ENCODE results near the gene FLVCR1. TPM values are rescaled to one million over a fixed set of nuclear protein-coding genes. Genes with fewer than 3 reads are reported as not detected.
"Not testable (repeated sequence)": the region's sequence is repeated elsewhere in the genome, so short reads cannot be mapped to it uniquely, and the experiment has no call there.

Gene FLVCR1
- polyA plus RNA-seq, 4 donors: 14.7 to 30.8 (median 24.0) TPM

DNA sequence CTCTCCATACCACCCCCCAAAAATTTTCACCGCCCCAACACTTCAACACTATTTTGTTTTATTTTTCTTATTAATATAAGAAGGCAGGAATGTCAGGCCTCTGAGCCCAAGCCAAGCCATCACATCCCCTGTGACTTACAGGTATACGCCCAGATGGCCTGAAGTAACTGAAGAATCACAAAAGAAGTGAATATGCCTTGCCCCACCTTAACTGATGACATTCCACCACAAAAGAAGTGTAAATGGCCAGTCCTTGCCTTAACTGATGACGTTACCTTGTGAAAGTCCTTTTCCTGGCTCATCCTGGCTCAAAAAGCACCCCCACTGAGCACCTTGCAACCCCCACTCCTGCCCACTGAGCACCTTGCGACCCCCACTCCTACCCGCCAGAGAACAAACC lies 56.0 kb downstream of the FLVCR1 start:
- not testable (repeated sequence) for DNase-seq (ENCODE audit: low read depth in 4 of 4, low spot score in 3 of 4)

- DNase-seq (ENCODE audit: low read depth in 4 of 4, low spot score in 3 of 4): no peak
Observed at GRCh38 chr1:212914789-212915188, 56.7 kb downstream of the FLVCR1 start.

DNA sequence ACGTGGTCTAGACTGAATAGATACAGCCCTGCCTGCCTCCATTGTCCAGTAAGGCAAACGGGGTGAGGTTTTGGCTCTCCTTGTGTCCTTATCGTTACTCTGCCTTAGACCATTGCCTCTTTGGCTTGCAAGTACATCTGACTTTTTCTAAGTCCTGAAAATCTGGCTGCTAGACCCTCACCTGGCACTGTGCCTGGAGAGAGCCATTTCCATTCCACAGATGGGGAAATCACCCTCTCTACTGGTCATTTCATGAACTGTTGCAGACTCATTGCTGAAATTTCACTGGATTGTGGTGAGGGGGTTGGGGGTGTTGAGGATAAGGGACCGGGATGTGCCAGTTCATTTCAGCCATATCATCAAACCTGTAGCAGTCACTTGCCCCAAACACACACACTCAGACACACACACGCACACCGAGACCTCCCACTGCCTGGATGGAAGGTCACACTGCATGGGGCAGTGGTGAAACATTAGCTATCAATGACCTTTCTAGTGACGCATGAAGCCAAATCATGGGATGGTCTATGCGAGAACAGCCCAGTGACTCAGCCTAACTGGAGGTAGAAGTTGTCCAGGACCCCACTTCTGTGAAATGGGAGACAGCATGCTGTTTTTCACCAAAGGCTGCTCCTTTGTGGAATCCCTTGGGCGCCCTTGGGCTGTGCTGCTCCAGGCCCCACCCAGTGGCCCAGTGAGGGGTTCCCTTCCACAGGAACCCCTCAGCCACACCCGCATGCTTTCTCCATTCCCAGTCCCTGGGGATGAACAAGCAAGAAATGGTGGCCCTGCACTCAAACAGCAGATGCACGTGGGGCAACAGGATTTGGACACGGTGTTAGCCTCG lies 57.4 kb downstream of the FLVCR1 start:
- peak in 2 of 4 donors; percentile 41 to 42 for DNase-seq (ENCODE audit: low read depth in 4 of 4, low spot score in 3 of 4)

GRCh38 chr1:212916481-212917133 lies 58.5 kb downstream of the FLVCR1 start:
- DNase-seq (ENCODE audit: low read depth in 4 of 4, low spot score in 3 of 4): peak in 1 of 4 donors; percentile 49

- DNase-seq (ENCODE audit: low read depth in 4 of 4, low spot score in 3 of 4): no peak
Observed at GRCh38 chr1:212917134-212917485, 59.0 kb downstream of the FLVCR1 start.

DNA sequence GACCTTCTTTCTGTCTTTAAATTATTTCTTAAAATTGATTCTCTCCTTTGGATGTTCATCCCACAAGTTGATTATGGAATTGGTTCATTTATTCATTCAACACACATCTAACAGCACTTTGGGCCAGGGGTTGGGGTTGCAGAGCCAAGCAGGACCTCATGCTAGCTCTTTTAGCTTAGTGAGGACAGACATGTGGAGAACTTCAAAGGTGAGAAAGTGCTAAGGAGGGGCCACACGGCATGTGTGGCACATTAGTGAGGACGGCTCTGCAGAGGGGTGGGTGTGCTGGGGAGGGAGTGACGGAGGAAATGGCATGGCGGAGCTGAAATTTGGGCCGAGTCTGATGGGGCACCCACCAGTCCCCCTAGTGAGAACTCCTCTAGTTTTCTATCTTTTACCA lies 59.8 kb downstream of the FLVCR1 start:
- no peak for DNase-seq (ENCODE audit: low read depth in 4 of 4, low spot score in 3 of 4)

DNA sequence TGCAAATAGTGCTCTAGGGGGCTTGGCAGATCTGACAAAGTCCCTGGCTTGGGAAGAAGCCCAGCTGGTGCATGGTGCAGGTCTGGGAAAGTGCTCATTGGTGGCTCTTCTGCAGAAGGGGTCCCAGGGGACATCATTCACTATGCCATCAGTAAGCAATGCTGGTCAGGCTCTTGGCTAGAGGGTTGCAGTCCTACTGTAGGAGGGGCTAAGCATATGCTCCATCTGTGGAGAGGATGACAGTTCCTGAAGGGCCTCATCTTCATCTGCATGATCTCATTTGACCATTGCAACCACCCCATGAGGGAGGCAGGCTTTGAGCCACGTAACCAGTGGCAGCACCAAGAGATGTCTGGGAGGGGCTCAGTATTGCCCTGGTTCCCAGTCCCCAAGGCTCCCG lies 60.7 kb downstream of the FLVCR1 start:
- DNase-seq (ENCODE audit: low read depth in 4 of 4, low spot score in 3 of 4): no peak

- no peak for DNase-seq (ENCODE audit: low read depth in 4 of 4, low spot score in 3 of 4)
Observed at GRCh38 chr1:212920246-212920645, 62.2 kb downstream of the FLVCR1 start.

DNA sequence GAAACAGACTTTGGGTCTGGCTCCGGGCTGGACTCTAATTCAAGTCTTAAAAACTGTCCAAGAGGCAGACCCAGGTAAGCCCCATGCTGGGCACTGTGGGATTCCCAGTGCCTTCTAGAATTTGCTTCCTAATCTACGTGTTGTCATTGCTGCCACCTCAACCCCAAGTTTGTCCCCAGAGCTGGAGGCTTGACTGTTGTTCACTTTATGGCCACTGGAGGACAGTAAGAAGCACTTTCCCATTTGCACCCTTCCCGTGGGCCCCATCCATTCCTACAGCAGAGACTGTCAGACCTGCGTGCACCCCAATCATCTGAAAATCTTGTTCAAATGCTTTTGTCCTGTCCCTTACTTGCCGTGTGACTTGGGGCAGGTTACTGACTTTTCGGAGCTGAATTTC lies 62.8 kb downstream of the FLVCR1 start:
- no peak for DNase-seq (ENCODE audit: low read depth in 4 of 4, low spot score in 3 of 4)

DNA sequence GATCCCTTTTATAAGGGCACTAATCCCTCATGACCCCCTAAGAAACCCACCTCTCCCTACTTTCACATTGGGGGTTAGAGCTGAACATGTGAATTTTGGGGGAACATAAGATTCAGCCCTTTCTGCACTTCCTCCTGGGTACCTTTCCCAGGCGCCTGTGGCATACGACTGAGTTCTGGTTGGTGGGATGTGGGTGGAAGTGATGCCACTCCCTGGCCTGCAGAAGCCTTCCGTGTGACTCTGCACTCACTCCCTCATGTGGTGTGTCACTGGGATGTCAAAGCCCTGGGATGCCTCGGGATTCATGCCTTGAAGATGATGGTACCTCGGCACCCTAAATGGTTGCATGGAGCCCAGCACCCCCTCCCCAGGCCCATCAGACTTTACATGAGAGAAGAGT lies 63.9 kb downstream of the FLVCR1 start:
- no peak for DNase-seq (ENCODE audit: low read depth in 4 of 4, low spot score in 3 of 4)

- no peak for DNase-seq (ENCODE audit: low read depth in 4 of 4, low spot score in 3 of 4)
Observed at GRCh38 chr1:212926372-212926771, 68.3 kb downstream of the FLVCR1 start.

DNA sequence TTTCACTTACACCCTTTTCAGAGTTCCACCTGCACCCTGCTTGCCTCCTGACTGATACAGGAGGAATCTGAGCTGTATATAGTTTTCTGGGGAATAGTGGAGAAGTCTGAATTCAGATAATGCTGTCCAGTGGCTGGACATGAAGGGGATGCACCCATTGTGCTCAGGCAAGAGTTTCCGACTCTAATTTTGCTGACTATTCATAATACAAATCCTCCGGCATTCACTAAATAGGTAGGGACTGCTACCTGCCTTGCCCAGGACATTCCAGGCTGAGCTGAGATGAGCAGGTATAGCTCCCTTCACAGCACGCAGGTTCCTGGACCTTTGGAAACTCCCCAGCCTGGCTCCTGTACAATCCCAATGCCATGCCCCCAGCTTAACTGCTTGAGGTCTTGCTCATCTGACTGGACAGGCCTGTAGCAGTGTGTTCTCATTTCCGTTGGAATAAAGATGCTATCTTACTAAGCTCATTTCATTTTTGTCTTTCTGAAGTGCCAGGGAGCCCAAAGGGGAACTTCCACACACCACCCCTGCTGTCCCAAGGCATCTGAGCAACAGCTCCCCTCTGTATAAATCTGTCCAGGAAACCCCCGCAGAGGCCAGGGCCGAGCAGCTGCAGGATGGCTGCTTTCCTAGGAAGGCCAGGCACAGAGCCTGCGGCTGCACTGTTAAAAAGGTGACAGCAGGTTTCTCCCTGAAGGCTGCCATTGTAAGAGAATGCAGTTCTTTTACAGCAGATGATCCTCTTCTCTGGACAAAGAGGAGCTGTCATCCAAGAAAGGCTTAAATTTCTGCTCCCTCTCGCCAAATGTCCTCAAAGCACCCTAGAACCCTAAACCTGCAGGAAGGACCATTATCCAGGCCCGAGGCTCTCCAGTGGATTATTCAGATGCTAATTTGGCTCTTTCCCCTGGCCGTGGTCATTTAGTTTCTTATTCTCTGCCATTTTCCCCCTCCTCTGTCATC lies 70.5 kb downstream of the FLVCR1 start:
- DNase-seq (ENCODE audit: low read depth in 4 of 4, low spot score in 3 of 4): no peak

- DNase-seq (ENCODE audit: low read depth in 4 of 4, low spot score in 3 of 4): no peak
Observed at GRCh38 chr1:212930986-212931678, 73.1 kb downstream of the FLVCR1 start.

DNA sequence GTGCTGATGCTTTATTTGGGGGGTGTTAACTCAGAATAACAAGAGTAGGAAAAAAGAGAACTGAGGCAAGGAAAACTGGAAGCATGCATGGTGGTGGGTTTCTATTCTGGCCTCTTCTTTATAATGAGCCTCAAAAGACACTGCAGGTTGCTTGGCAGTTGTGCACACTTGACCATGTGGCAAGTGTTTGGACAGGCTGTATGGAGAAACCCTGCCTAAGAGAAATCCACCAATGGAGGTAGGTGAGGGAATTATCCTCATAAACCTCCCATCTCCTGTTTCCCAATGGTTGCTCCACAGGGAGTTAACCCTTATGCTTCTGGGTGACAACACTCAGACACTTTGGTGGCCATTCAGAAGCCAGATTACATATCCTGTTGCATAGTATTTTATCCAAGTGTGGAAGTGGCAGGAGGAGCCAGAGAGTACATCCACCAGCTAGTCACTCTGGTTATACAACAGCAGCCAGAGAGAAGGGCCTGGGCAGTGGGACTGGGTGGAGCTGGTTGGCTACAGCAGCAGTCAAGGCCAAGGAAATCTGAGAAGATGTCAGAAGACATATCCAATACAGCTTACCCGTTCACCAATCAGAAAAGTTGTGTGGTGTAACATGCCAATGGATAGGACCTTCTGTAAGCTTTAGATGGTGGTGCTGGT lies 75.9 kb downstream of the FLVCR1 start:
- DNase-seq (ENCODE audit: low read depth in 4 of 4, low spot score in 3 of 4): no peak

- no peak for DNase-seq (ENCODE audit: low read depth in 4 of 4, low spot score in 3 of 4)
Observed at GRCh38 chr1:212935387-212935981, 77.4 kb downstream of the FLVCR1 start.

DNA sequence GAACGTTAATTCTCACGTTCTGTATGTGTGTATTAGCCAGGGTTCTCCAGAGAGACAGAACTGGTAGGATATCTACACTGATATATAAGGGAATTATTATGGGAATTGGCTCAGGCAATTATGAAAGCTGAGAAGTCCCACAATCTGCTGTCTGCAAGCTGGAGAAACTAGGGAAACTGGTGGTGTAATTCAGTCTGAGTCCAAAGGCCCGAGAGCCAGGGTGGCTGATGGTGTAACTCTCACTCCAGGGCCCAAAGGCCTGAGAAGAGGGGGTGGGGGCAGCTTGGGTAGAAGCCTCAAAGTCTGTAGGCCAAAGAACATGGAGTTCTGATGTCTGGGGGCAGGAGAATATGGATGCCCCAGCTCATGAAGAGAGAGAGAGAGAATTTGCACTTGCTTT lies 79.0 kb downstream of the FLVCR1 start:
- DNase-seq (ENCODE audit: low read depth in 4 of 4, low spot score in 3 of 4): no peak

DNA sequence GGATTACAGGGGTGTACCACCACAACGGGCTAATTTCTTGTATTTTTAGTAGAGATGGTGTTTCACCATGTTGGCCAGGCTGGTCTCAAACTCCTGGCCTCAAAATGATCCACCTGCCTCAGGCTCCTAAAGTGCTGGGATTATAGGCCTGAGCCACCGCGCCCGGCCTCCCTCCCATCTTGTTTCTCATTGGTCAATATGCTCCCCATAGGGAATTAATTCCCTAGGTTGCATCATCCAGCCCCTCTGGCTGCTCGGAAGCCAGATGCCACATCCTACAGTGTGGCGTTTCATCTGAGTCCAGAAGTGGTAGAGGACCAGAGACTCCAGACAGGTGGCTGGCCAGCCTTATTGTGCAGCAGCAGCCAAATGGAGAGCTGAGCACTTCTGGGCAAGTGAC lies 80.8 kb downstream of the FLVCR1 start:
- DNase-seq (ENCODE audit: low read depth in 4 of 4, low spot score in 3 of 4): no peak

DNA sequence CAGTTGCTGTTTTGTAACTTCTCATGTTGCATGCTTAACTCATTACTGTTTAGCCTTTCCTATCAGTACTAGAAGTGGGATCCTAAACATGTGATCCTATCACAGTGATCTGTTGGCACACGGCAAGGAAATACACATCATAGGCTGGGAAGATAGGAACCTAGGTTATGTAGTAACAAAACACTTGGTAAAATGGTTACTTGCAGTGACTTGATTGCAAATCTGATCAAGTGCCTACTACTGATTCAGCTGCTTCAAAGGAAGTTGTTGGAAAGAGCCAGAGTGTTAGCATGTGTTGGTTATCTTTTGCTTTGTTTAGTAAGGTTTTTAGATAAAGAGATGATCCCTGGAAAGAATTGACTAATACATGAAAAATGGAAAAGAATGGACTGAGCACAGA lies 83.4 kb downstream of the FLVCR1 start:
- DNase-seq (ENCODE audit: low read depth in 4 of 4, low spot score in 3 of 4): no peak

DNA sequence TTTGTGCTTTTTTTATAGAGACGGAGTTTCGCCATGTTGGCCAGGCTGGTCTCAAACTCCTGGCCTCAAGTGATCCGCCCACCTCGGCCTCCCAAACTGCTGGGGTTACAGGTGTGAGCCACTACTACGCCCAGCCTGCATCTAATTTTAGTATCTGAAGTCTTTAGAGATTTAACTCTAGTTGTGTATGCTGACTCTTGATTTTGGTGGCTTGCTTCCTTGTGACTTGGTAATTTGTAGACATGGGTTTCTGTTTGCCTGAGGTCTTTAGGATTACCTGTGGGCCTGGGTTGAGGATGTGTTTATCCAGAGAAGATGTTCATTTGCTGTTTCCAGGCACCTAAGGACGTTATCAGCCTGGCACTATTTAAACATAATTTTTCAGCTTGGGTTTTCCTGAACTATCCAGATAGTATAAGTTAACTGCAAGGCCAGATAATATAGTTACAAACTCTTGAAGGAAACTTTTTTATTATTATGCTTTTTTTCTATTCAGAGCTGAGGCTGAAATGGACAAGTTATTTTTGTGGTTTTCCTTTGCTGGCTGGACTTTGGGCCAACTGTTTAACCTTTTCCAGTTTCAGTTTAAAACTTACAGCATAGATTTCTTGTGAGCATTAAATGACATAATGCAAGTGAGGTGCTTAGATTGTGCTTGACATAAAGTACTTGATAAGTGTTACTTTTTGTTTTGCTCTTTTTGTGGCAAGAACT lies 84.8 kb downstream of the FLVCR1 start:
- DNase-seq (ENCODE audit: low read depth in 4 of 4, low spot score in 3 of 4): no peak

Measured in left renal pelvis (tissue), 4 donors.